NCI-H2227 (cell line): Measurements from ENCODE around the gene CLTA.
A peak's percentile ranks its signal among the peaks of the same experiment; 100 is the strongest.

Experiments
- DNase-seq: peaks from one replicate; lab custom pipeline; 2025; ENCODE audit not compliant: unreplicated experiment; lab: John Stamatoyannopoulos, UW

The CLTA gene

DNA sequence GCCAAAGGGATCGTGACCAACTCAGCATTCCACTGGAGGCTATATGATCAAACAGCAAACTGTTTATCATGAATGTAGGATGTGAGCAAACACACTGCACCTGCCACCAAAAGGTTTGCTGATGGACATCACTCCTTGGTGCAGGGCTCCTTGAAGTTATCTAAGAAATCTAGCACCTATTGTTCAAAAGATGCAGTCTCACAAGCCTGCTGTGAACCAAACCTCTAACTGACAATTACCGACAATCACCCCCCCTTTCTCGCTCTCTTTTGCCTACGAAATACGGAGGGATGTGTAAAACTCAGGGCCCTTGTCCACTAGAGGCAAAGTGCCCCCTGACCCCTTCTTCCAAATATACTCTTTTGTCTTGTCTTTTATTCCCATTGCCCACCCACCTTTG, 2.5 kb upstream of the CLTA start:
- DNase-seq = no peak

- no peak for DNase-seq
Observed at GRCh38 chr9:36189976-36190375, 745 bp upstream of the CLTA start.

GRCh38 chr9:36191290-36191645, 547 bp downstream of the CLTA start:
- DNase-seq = peak; percentile 20

- no peak for DNase-seq
Observed at GRCh38 chr9:36191686-36192085, 965 bp downstream of the CLTA start.

DNA sequence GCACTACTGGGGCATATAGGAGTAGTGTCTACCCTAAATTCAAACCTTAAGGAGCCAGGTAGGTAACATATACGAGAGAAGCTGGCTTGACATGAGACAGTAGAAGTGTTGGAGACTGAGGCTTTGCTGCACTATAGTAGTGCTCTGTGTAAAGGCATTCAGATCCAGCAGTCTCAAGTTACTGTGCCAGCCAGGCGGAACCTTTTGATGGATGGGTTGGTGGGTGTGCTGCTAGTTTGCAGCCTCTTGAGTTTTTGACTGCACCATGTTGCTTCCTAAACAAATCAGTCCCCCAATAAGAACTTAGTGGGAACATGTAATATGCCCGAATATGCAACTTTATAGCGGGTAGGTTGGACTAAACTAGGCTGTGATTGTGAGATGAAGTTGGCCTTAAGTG, 1.5 kb downstream of the CLTA start:
- no peak for DNase-seq

DNA sequence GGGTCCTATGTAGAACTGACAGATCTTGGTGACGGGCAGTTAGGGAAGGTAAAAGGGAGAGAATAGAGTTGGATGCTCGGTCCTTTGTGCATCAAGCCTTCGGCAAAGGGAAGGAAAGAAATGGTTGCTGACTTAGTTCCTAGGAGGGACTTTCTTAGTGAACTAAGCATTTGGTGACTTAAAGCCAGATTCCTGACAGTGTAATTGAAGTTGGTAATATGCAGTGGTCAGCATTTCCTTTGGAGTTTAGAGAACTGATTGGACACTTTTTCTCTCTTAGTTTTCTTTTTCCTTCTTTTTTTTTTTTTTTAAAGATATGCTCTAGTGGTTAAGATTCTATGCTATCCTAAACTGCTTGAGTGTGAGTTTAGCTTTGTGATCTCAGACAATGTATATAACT, 2.3 kb downstream of the CLTA start:
- DNase-seq = no peak

- DNase-seq = no peak
Observed at GRCh38 chr9:36194326-36195000, 3.7 kb downstream of the CLTA start.

GRCh38 chr9:36204906-36205547, 14.3 kb downstream of the CLTA start:
- no peak for DNase-seq

- DNase-seq = no peak
Observed at GRCh38 chr9:36207016-36207415, 16.3 kb downstream of the CLTA start.

- no peak for DNase-seq
Observed at GRCh38 chr9:36207546-36208012, 16.9 kb downstream of the CLTA start.

- DNase-seq = no peak
Observed at GRCh38 chr9:36208521-36209253, 18.0 kb downstream of the CLTA start.

GRCh38 chr9:36210722-36211121, 20.0 kb downstream of the CLTA start:
- DNase-seq = no peak

GRCh38 chr9:36211510-36211909, 20.8 kb downstream of the CLTA start:
- DNase-seq = no peak

DNA sequence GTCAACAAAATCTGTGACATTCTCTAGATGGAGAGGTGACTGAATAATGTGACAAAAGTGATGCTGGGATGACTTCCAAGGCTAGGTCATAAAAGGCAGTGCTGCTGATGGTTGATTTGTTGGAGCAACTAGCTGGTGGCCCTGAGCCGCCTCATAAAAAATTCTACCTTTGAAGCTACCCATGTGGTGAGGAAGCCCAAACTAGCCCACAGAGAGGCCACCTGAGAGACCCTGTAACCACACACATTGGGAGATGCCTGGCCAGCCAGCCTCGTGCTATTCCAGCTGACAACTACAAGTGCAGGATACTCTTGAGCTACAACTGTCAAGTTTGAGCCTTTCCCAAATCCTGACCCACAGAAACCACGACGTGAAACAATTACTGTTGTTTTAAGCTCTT, 22.7 kb downstream of the CLTA start:
- no peak for DNase-seq

DNA sequence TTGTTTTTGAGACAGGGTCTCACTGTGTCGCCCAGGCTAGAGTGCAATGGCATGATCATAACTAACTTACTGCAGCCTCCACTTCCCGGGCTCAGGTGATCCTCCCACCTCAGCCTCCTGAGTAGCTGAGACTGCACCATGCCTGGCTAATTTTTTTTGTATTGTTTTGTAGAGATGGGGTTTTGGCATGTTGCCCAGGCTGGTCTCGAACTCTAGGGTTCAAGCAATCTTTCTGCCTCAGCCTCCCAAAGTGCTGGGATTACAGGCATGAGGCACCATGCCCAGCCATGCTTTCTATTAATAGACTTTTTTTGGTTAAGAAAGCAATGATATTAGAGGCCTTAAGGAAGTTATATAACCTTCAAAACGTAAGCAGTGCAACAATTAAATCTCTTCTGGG, 23.3 kb downstream of the CLTA start:
- no peak for DNase-seq

DNA sequence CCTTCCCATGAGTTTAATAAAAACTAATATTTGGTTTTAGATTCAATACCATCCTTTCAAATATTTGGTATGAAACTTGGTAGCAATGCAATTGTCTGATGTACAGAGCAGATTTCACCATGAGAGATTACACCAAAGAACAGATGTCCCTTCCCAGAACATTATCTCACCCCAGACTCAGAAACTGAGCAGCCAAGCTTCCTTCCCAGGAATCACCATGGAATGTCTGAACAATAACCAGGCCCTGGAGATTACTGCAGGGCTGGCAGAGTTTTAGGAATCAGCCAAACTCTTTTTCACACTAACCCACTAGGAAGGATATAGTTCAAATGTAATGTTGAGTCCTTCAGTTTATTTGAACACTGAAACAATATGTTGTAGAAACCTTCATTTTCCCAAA, 23.9 kb downstream of the CLTA start:
- no peak for DNase-seq

- DNase-seq = no peak
Observed at GRCh38 chr9:36217256-36217968, 26.7 kb downstream of the CLTA start.

DNA sequence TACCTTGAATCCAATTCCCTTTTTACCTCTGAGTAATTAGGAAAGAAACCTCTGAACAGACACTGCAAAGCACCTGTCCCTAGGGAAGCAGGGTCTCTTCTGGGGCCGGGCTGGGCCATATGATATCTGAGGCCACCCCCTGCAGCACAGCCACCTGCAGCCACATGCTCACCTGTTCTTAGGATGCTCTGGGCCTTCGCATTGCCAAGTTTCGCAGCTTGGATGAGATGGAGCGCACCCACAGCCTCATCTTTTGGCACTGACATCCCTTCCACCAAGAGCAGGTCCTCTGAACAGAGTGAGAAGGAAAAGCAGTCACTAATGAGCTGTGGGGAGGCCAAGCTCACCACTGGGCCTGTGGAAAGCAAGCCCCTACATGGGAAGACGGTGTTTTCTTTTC, 27.3 kb downstream of the CLTA start:
- no peak for DNase-seq

GRCh38 chr9:36218411-36218901, 27.7 kb downstream of the CLTA start:
- no peak for DNase-seq

DNA sequence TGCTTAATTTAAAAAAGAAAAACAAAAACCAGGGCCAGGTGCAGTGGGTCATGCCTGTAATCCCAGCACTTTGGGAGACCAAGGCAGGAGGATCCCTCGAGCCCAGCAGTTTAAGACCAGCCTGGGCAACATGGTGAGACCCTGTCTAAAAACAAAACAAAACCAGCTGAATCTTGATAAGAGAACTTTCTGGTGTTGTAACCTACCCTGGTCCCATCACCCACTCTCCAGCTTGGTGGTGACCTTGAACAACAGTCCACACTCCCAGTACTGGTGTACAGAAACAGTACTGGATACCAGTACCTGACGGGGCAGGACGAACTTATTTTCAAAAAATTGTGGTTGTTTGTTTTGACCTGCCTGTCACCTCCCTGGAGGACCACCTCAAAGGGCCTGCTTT, 30.9 kb downstream of the CLTA start:
- no peak for DNase-seq

DNA sequence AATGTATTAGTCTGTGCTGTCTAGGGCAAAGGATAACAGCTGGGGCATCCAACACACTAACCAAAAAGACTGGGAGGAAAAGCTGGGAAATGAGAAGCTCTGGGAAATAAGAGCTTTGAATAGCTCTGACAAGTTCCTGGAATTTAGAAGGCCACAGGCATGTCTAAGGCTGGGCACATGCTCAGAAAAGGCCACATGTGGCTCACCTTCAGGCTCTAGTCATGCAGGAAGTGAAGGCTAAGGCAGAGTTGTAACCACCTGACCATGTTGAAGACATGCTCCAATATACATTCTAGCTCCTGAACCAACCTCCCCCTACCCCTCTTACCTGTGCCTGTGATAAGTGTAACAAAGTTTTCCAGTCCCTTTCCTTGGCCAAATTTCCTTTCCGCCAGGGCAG, 31.7 kb downstream of the CLTA start:
- DNase-seq = no peak

- no peak for DNase-seq
Observed at GRCh38 chr9:36237230-36237629, 46.5 kb downstream of the CLTA start.
